K562 (cell line): ENCODE results near the gene TTLL11. TPM values are rescaled to one million over a fixed set of nuclear protein-coding genes. Genes with fewer than 3 reads are reported as not detected.

Experiments used
- ATAC-seq: fragments of 200-7000 bp; cut with Tn5 transposase; 3 replicates; pipeline ENCODE4 v1.9.1; 2020; ENCODE audit warnings: moderate library complexity
- BruUV-seq: library from RNA; stranded (reverse); fragments of 400-500 nt; replicated peaks from 2 replicates; lab custom pipeline; 2021; lab: Mats Ljungman, UMichigan
- CTCF ChIA-PET: fragments of 300-600 bp; formaldehyde crosslinking; extraction: SDS; loops from one replicate; lab custom pipeline; 2021; ENCODE audit warnings: low intra/inter-chr PET ratio; lab: Yijun Ruan, JAX
- POLR2A ChIA-PET: fragments of 300-600, 350-650 bp; sonication (Branson Sonifier 250); formaldehyde crosslinking; extraction: SDS; loops from one replicate; lab custom pipeline; 2021; ENCODE audit warnings: antibody characterized with exemption, inconsistent platforms; lab: Yijun Ruan, JAX
- DNase-seq, 4 experiments: peaks; one replicate each; pipeline versions ENCODE4 v3.0.0 to v3.0.0-alpha.2; 2011 to 2018; ENCODE audit warnings: low spot score in 3 of 4, mixed read lengths in 3 of 4; ENCODE audit errors: extremely low read depth in 1 of 4
- FAIRE-seq: peaks from 2 replicates; lab custom pipeline; 2011; peaks lifted over from hg19 to GRCh38; lab: Jason Lieb, UNC
- H2AFZ ChIP-seq: 2 replicates; pipeline ENCODE4 v1.6.0; 2011; ENCODE audit warnings: low read depth, low read length, control low read depth, inconsistent platforms
- H3K27ac ChIP-seq: fragments of 200-600 bp; 3 replicates; pipeline ENCODE4 v1.8.0; 2011; ENCODE audit warnings: low read depth, mild to moderate bottlenecking, control low read depth, inconsistent platforms, low read length, moderate library complexity, mixed read lengths; ENCODE audit errors: extremely low read depth
- H3K27me3 ChIP-seq, 2 experiments: fragments of 300-600 bp in 1 of 2; 2 replicates in 1 of 2; 3 replicates in 1 of 2; pipeline versions ENCODE4 v1.6.0 to v1.8.0; 2011; ENCODE audit warnings: inconsistent platforms in 2 of 2, low read length in 2 of 2, mild to moderate bottlenecking in 1 of 2, mixed read lengths in 1 of 2, moderate library complexity in 1 of 2; ENCODE audit not compliant: control insufficient read depth in 2 of 2, insufficient read depth in 2 of 2
- H3K36me3 ChIP-seq: fragments of 300-600 bp; 3 replicates; pipeline ENCODE4 v1.8.0; 2011; ENCODE audit warnings: mild to moderate bottlenecking, low read length, inconsistent platforms; ENCODE audit not compliant: control insufficient read depth, insufficient read depth
- H3K4me1 ChIP-seq, 2 experiments: fragments of 200-600 bp in 1 of 2; replicated peaks in 1 of 2; 2 replicates in 1 of 2; 3 replicates in 1 of 2; pipeline versions ENCODE4 v1.5.1 to v1.8.0; 2011; ENCODE audit warnings: inconsistent platforms in 2 of 2, low read length in 2 of 2, mild to moderate bottlenecking in 1 of 2, mixed read lengths in 1 of 2, moderate library complexity in 1 of 2; ENCODE audit not compliant: control insufficient read depth in 2 of 2, insufficient read depth in 2 of 2
- H3K4me2 ChIP-seq: 2 replicates; pipeline ENCODE4 v1.6.1; 2011; ENCODE audit warnings: low read length, control low read depth, inconsistent platforms, mixed read lengths; ENCODE audit not compliant: insufficient read depth
- H3K4me3 ChIP-seq: fragments of 200-600 bp; sonication (generic), shearing (Covaris generic); 2 replicates; pipeline ENCODE4 v1.5.1; 2016; ENCODE audit warnings: control low read depth, inconsistent platforms
- H3K79me2 ChIP-seq: fragments of 200-600 bp; 3 replicates; pipeline ENCODE4 v1.8.0; 2011; ENCODE audit warnings: low read length, inconsistent platforms; ENCODE audit not compliant: control insufficient read depth, insufficient read depth
- H3K9ac ChIP-seq, 2 experiments: 2 replicates each; pipeline versions ENCODE4 v1.6.0 to v1.6.1; 2011; ENCODE audit warnings: low read depth in 2 of 2, low read length in 2 of 2, control low read depth in 1 of 2, inconsistent platforms in 1 of 2, mild to moderate bottlenecking in 1 of 2, mixed read lengths in 1 of 2; ENCODE audit not compliant: insufficient read depth in 1 of 2
- H3K9me1 ChIP-seq: one replicate; pipeline ENCODE4 v1.6.0; 2011; ENCODE audit warnings: inconsistent platforms, mild to moderate bottlenecking, low read length, moderate library complexity; ENCODE audit not compliant: control insufficient read depth, insufficient read depth
- H3K9me3 ChIP-seq: replicated peaks from 2 replicates; pipeline ENCODE4 v1.5.1; 2011; ENCODE audit warnings: low read depth, low read length, inconsistent platforms; ENCODE audit not compliant: control insufficient read depth, insufficient read depth
- H4K20me1 ChIP-seq: replicated peaks from 2 replicates; pipeline ENCODE4 v1.6.1; 2011; ENCODE audit warnings: low read length, inconsistent platforms, mixed read lengths; ENCODE audit not compliant: control insufficient read depth, insufficient read depth
- C11orf30 ChIP-seq: fragments of 450-650 bp; IDR thresholded peaks from 2 replicates; pipeline ENCODE4 v1.6.1; 2016; ENCODE audit warnings: low read depth, mild to moderate bottlenecking
- CBFA2T2 ChIP-seq: fragments of 450-650 bp; conservative IDR thresholded peaks from 2 replicates; pipeline ENCODE4 v1.6.1; 2017; ENCODE audit warnings: mild to moderate bottlenecking
- ELF1 ChIP-seq: fragments of 200-800 bp; sonication (Bioruptor generic); IDR thresholded peaks from 2 replicates; pipeline ENCODE4 v1.6.1; 2016; ENCODE audit warnings: missing genetic modification characterization, missing compliant biosample characterization
- ETV6 ChIP-seq, 3 experiments: fragments of 150-350 bp in 1 of 3; sonication (generic) in 1 of 3; formaldehyde crosslinking in 1 of 3; IDR thresholded peaks; 2 replicates each; pipeline versions ENCODE4 v1.6.1 to v1.8.0; 2014 to 2022; ENCODE audit warnings: borderline replicate concordance in 2 of 3, low read depth in 2 of 3, antibody characterized with exemption in 1 of 3, low read length in 1 of 3, mild to moderate bottlenecking in 1 of 3, missing genetic modification reagents in 1 of 3
- HLTF ChIP-seq: fragments of 450-650 bp; IDR thresholded peaks from 2 replicates; pipeline ENCODE4 v1.6.1; 2016
- MCM3 ChIP-seq: fragments of 450-650 bp; IDR thresholded peaks from 2 replicates; pipeline ENCODE4 v1.6.1; 2016
- NFIX ChIP-seq: fragments of 250-450 bp; sonication (Bioruptor Pico); IDR thresholded peaks from 2 replicates; pipeline ENCODE4 v1.4.0; 2020; ENCODE audit warnings: low read depth, mild to moderate bottlenecking, moderate library complexity
- PTBP1 ChIP-seq: fragments of 200-400 bp; formaldehyde crosslinking; IDR thresholded peaks from 2 replicates; pipeline ENCODE4 v1.6.1; 2017; ENCODE audit warnings: low read depth, low read length
- RFX7 ChIP-seq: fragments of 250-450 bp; sonication (Bioruptor Pico); IDR thresholded peaks from 2 replicates; pipeline ENCODE4 v1.5.1; 2021; ENCODE audit warnings: mild to moderate bottlenecking
- U2AF2 ChIP-seq: fragments of 200-400 bp; formaldehyde crosslinking; optimal IDR thresholded peaks from 2 replicates; pipeline ENCODE3; 2017; ENCODE audit warnings: low read depth, mild to moderate bottlenecking, low read length
- ZC3H8 ChIP-seq: fragments of 450-650 bp; IDR thresholded peaks from 2 replicates; pipeline ENCODE4 v1.6.1; 2017
- ZNF140 ChIP-seq: fragments of 250-450 bp; sonication (Bioruptor Pico); IDR thresholded peaks from 2 replicates; pipeline ENCODE4 v1.8.0; 2021; ENCODE audit warnings: moderate library complexity, mild to moderate bottlenecking, inconsistent platforms
- ZNF143 ChIP-seq: sonication (generic); formaldehyde crosslinking; IDR thresholded peaks from 2 replicates; pipeline ENCODE4 v1.9.0; 2022; ENCODE audit warnings: mild to moderate bottlenecking, missing genetic modification reagents
- ZNF232 ChIP-seq: sonication (generic); formaldehyde crosslinking; IDR thresholded peaks from 2 replicates; pipeline ENCODE4 v1.8.0; 2022; ENCODE audit warnings: mild to moderate bottlenecking, missing genetic modification reagents
- ZNF766 ChIP-seq: fragments of 200-800 bp; sonication (Bioruptor generic); conservative IDR thresholded peaks from 2 replicates; pipeline ENCODE4 v1.6.1; 2016; ENCODE audit warnings: missing genetic modification characterization, missing compliant biosample characterization
- WGBS: fragments of 100-300 bp; shearing (Covaris generic); methylation state at CpG from one replicate; pipeline ENCODE4 v1.1.6; 2016; ENCODE audit warnings: low coverage, mixed read lengths; ENCODE audit not compliant: insufficient coverage; ENCODE audit errors: missing lambda C conversion rate; 5-methylcytosine and 5-hydroxymethylcytosine counted together
- in situ Hi-C: fragments of 300-500 bp; cut with MboI; formaldehyde crosslinking; loops from 4 replicates; pipeline ENCODE4 v1.15.0; 2018; ENCODE audit warnings: inconsistent platforms, mixed read lengths
- intact Hi-C: fragments of 100-400 bp; cut with micrococcal nuclease; formaldehyde crosslinking; loops from 2 replicates; pipeline ENCODE4 v1.14.2; 2022
- polyA plus RNA-seq, 8 experiments: library from polyadenylated mRNA; depleted of rRNA in 4 of 8; stranded (reverse) in 5 of 8; unstranded in 3 of 8; fragments of >200 nt; fragmentation: Nextera tagmentation in 2 of 8; fragmentation: Illumina TruSeq in 1 of 8; extraction: Ambion mirVana in 2 of 8; extraction: Trizol in 1 of 8; gene quantifications; 2 replicates each; pipeline versions ENCODE4 v1.2.1 to v1.2.3, GENCODE V29; 2011 to 2014; ENCODE audit warnings: inconsistent platforms in 1 of 8, missing spikeins in 1 of 8
- total RNA-seq, 7 experiments: library from RNA; depleted of rRNA in 6 of 7; stranded (reverse); fragments of >200 nt in 6 of 7; fragmentation: Illumina TruSeq in 2 of 7; extraction: Trizol in 2 of 7; gene quantifications; 2 replicates each; pipeline versions ENCODE4 v1.2.1 to v1.2.3, GENCODE V29; 2011 to 2021; ENCODE audit warnings: low replicate concordance in 1 of 7
- TF ChIP-seq, protein P1 (sequence below): IDR thresholded peaks from 2 replicates; pipeline ENCODE4 v1.6.1; 2012; ENCODE audit warnings: low read depth, low read length, improper control_type of control experiment, borderline replicate concordance
- TF ChIP-seq, protein P2 (sequence below): fragments of 450-650 bp; formaldehyde crosslinking; IDR thresholded peaks from 2 replicates; pipeline ENCODE4 v1.4.0; 2020; ENCODE audit warnings: mild to moderate bottlenecking, mixed read lengths
- TF ChIP-seq, protein P3 (sequence below): fragments of 450-650 bp; IDR thresholded peaks from 2 replicates; pipeline ENCODE4 v1.6.1; 2016
- TF ChIP-seq, protein P4 (sequence below): fragments of 450-650 bp; IDR thresholded peaks from 2 replicates; pipeline ENCODE4 v1.6.1; 2016; ENCODE audit warnings: low read depth, mild to moderate bottlenecking, moderate library complexity

TTLL11 gene
- total and polyA plus RNA-seq, 9 of the 15 experiments (the other 6 are each of a cell fraction or from before 2014, with no cell fraction given), result 0.83 to 4.4 (median 2.7) TPM

DNA sequence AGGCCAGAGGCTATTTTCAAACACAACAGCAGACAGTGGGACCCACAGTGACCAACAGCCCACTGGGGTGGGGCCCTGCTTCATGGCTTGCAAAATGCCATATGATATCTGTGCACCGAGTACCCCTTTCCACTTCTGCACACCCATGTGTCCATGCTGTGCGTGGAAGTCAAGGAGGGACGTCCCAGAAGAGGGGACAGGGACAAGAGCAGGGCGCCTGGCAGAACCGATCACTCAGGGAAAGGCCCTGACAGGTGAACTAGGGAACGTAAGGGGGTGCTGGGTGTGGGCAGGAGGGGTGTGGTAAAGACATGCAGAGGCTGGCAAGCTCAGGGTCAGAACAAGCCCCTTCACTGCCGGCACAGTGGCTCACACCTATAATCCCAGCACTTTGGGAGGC is 7.6 kb upstream of the TTLL11 start:
- Histone ChIP-seq H3K27me3 (peaks cover 0 to 11% of the 10 kb centered on the region in 2 experiments; a peak in 1 of 5 replicates), H2AFZ (no peak overlapping the region), H3K4me3 (no peak overlapping the region), H3K9me3 (no peaks in the 10 kb centered on the region; the same call in 1 of the 2 replicates), H4K20me1 (no peaks in the 10 kb centered on the region), H3K27ac (no peak overlapping the region), H3K4me1 (no peaks in the 10 kb centered on the region; a peak in 2 of 5 replicates), H3K79me2 (no peaks in the 10 kb centered on the region)
- no peak for FAIRE-seq
- BruUV-seq, result no TSS peak
- in situ Hi-C loops, result no loop called here
- no peak for ATAC-seq
- POLR2A ChIA-PET, result no interaction called here
- TF ChIP-seq HLTF (no peak), RFX7 (CRISPR knock-in tag) (no peak), MCM3 (no peak), ZNF766 (CRISPR knock-in tag) (no peak), PTBP1 (no peak), U2AF2 (no peak), ZNF232 (CRISPR knock-in tag) (no peak), ZNF140 (CRISPR knock-in tag) (no peak), ELF1 (tag) (no peak), ETV6 (IDR thresholded peaks at IDR 0.05; ENCODE audit: borderline replicate concordance in 1 of 2, low read depth in 2 of 2, low read length in 1 of 2) (no peak), ETV6 (CRISPR knock-in tag; IDR thresholded peaks at IDR 0.05; ENCODE audit: borderline replicate concordance) (no peak), CBFA2T2 (no peak), ZC3H8 (no peak), C11orf30 (no peak), NFIX (CRISPR knock-in tag) (no peak), ZNF143 (no peak)
- TF ChIP-seq, protein P1, sequence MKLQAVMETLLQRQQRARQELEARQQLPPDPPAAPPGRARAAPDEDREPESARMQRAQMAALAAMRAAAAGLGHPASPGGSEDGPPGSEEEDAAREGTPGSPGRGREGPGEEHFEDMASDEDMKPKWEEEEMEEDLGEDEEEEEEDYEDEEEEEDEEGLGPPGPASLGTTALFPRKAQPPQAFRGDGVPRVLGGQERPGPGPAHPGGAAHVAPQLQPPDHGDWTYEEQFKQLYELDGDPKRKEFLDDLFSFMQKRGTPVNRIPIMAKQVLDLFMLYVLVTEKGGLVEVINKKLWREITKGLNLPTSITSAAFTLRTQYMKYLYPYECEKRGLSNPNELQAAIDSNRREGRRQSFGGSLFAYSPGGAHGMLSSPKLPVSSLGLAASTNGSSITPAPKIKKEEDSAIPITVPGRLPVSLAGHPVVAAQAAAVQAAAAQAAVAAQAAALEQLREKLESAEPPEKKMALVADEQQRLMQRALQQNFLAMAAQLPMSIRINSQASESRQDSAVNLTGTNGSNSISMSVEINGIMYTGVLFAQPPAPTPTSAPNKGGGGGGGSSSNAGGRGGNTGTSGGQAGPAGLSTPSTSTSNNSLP, result no peak
- TF ChIP-seq, protein P2, sequence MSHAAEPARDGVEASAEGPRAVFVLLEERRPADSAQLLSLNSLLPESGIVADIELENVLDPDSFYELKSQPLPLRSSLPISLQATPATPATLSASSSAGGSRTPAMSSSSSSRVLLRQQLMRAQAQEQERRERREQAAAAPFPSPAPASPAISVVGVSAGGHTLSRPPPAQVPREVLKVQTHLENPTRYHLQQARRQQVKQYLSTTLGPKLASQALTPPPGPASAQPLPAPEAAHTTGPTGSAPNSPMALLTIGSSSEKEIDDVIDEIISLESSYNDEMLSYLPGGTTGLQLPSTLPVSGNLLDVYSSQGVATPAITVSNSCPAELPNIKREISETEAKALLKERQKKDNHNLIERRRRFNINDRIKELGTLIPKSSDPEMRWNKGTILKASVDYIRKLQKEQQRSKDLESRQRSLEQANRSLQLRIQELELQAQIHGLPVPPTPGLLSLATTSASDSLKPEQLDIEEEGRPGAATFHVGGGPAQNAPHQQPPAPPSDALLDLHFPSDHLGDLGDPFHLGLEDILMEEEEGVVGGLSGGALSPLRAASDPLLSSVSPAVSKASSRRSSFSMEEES, result no peak
- TF ChIP-seq, protein P3, sequence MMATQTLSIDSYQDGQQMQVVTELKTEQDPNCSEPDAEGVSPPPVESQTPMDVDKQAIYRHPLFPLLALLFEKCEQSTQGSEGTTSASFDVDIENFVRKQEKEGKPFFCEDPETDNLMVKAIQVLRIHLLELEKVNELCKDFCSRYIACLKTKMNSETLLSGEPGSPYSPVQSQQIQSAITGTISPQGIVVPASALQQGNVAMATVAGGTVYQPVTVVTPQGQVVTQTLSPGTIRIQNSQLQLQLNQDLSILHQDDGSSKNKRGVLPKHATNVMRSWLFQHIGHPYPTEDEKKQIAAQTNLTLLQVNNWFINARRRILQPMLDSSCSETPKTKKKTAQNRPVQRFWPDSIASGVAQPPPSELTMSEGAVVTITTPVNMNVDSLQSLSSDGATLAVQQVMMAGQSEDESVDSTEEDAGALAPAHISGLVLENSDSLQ, result no peak
- TF ChIP-seq, protein P4, sequence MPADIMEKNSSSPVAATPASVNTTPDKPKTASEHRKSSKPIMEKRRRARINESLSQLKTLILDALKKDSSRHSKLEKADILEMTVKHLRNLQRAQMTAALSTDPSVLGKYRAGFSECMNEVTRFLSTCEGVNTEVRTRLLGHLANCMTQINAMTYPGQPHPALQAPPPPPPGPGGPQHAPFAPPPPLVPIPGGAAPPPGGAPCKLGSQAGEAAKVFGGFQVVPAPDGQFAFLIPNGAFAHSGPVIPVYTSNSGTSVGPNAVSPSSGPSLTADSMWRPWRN, result no peak
- TF ChIP-seq, all 486 proteins: peak for 0
- H3K4me2 ChIP-seq, result no peak overlapping the region
- intact Hi-C loops, result no loop called here
- whole genome bisulfite sequencing, result 27% methylated on average over 5 of the region's 7 CpGs
- no peaks in the 10 kb centered on the region for H3K36me3 ChIP-seq
- no peak for DNase-seq
- H3K9me1 ChIP-seq, result no peaks in the 10 kb centered on the region
- CTCF ChIA-PET, result interaction anchor here (3.5 kb wide), 1 partner anchor 22 kb away, joined by 42 read pairs; no protein-coding TSS in a partner anchor
- H3K9ac ChIP-seq, result no peak overlapping the region
